ENCODE results near the gene NCK2. TPM values are rescaled to one million over a fixed set of nuclear protein-coding genes. Genes with fewer than 3 reads are reported as not detected.

The NCK2 gene
- total RNA-seq, 1 experiment from 2014 or later = 75.4 TPM

GRCh38 chr2:105858868-105859693 lies 114.4 kb downstream of the NCK2 start:
- DNase-seq (ENCODE audit: low spot score) (no peak), ATAC-seq (no peak)
- POLR2A ChIA-PET = no interaction called here

GRCh38 chr2:105859694-105859951 lies 114.9 kb downstream of the NCK2 start:
- no peak for TF ChIP-seq IRF1 (CRISPR knock-in tag; IDR thresholded peaks at IDR 0.05)
- no peak for TF ChIP-seq JUN (CRISPR knock-in tag; IDR thresholded peaks at IDR 0.05)
- TF ChIP-seq, protein P1, sequence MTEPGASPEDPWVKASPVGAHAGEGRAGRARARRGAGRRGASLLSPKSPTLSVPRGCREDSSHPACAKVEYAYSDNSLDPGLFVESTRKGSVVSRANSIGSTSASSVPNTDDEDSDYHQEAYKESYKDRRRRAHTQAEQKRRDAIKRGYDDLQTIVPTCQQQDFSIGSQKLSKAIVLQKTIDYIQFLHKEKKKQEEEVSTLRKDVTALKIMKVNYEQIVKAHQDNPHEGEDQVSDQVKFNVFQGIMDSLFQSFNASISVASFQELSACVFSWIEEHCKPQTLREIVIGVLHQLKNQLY (CRISPR knock-in tag; IDR thresholded peaks at IDR 0.05) = no peak
- TF ChIP-seq FOXJ3 (CRISPR knock-in tag; IDR thresholded peaks at IDR 0.05; ENCODE audit: borderline replicate concordance) = no peak
- TF ChIP-seq, protein P2, sequence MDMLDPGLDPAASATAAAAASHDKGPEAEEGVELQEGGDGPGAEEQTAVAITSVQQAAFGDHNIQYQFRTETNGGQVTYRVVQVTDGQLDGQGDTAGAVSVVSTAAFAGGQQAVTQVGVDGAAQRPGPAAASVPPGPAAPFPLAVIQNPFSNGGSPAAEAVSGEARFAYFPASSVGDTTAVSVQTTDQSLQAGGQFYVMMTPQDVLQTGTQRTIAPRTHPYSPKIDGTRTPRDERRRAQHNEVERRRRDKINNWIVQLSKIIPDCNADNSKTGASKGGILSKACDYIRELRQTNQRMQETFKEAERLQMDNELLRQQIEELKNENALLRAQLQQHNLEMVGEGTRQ (CRISPR knock-in tag; IDR thresholded peaks at IDR 0.05) = no peak
- TF ChIP-seq ARID4B (CRISPR knock-in tag; IDR thresholded peaks at IDR 0.05; ENCODE audit: borderline replicate concordance) = no peak
- TF ChIP-seq, protein P3, sequence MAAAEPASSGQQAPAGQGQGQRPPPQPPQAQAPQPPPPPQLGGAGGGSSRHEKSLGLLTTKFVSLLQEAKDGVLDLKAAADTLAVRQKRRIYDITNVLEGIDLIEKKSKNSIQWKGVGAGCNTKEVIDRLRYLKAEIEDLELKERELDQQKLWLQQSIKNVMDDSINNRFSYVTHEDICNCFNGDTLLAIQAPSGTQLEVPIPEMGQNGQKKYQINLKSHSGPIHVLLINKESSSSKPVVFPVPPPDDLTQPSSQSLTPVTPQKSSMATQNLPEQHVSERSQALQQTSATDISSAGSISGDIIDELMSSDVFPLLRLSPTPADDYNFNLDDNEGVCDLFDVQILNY (CRISPR knock-in tag; IDR thresholded peaks at IDR 0.05) = no peak
- TF ChIP-seq CDX4 (CRISPR knock-in tag; IDR thresholded peaks at IDR 0.05; ENCODE audit: borderline replicate concordance) = no peak
- no peak for TF ChIP-seq NR1H2 (CRISPR knock-in tag; IDR thresholded peaks at IDR 0.05)
- TF ChIP-seq ZNF317 (CRISPR knock-in tag; IDR thresholded peaks at IDR 0.05; ENCODE audit: borderline replicate concordance, low read depth) = no peak
- TF ChIP-seq FOXP4 (CRISPR knock-in tag; IDR thresholded peaks at IDR 0.05) = no peak
- TF ChIP-seq TEAD1 (CRISPR knock-in tag; IDR thresholded peaks at IDR 0.05) = no peak
- no peaks in the 10 kb centered on the region for H3K9me3 Mint-ChIP-seq
- no peak overlapping the region for H3K27ac Mint-ChIP-seq
- POLR2A ChIA-PET = no interaction called here
- H3K36me3 Mint-ChIP-seq = peaks cover 17% of the 10 kb centered on the region
- no peaks in the 10 kb centered on the region for H3K27me3 Mint-ChIP-seq (ENCODE audit: low read depth)
- no peak overlapping the region for H3K4me3 Mint-ChIP-seq
- H3K4me1 Mint-ChIP-seq = peaks cover 58% of the 10 kb centered on the region
- DNase-seq (ENCODE audit: low spot score) = no peak
- ATAC-seq = no peak
- CTCF ChIA-PET = no interaction called here

More at GRCh38 chr2:105858868-105859693, 114.4 kb downstream of the NCK2 start:
- CTCF ChIA-PET = interaction anchor here (0.6 kb wide), 1 partner anchor 404 kb away, joined by 3 read pairs; no protein-coding TSS in a partner anchor
- Mint-ChIP-seq H3K27me3 (ENCODE audit: low read depth) (no peaks in the 10 kb centered on the region), H3K4me3 (no peak overlapping the region), H3K4me1 (peaks cover 53% of the 10 kb centered on the region), H3K9me3 (no peaks in the 10 kb centered on the region), H3K36me3 (peaks cover 17% of the 10 kb centered on the region), H3K27ac (no peak overlapping the region; the same call in 1 of the 2 replicates)
- TF ChIP-seq ZBTB21 (CRISPR knock-in tag; IDR thresholded peaks at IDR 0.05; ENCODE audit: borderline replicate concordance) (no peak), ZNF671 (CRISPR knock-in tag; IDR thresholded peaks at IDR 0.05) (no peak), NFYB (CRISPR knock-in tag; conservative IDR thresholded peaks at IDR 0.05; ENCODE audit: low read depth) (no peak), SMAD4 (CRISPR knock-in tag; IDR thresholded peaks at IDR 0.05) (no peak), ATF2 (CRISPR knock-in tag; IDR thresholded peaks at IDR 0.05; ENCODE audit: borderline replicate concordance, low read depth) (no peak), ZNF423 (CRISPR knock-in tag; IDR thresholded peaks at IDR 0.05) (no peak), ZNF396 (CRISPR knock-in tag; IDR thresholded peaks at IDR 0.05; ENCODE audit: borderline replicate concordance) (no peak), ATF1 (CRISPR knock-in tag; IDR thresholded peaks at IDR 0.05) (no peak), ZNF138 (CRISPR knock-in tag; conservative IDR thresholded peaks at IDR 0.05) (no peak)
- TF ChIP-seq, protein P4, sequence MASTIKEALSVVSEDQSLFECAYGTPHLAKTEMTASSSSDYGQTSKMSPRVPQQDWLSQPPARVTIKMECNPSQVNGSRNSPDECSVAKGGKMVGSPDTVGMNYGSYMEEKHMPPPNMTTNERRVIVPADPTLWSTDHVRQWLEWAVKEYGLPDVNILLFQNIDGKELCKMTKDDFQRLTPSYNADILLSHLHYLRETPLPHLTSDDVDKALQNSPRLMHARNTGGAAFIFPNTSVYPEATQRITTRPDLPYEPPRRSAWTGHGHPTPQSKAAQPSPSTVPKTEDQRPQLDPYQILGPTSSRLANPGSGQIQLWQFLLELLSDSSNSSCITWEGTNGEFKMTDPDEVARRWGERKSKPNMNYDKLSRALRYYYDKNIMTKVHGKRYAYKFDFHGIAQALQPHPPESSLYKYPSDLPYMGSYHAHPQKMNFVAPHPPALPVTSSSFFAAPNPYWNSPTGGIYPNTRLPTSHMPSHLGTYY (CRISPR knock-in tag; IDR thresholded peaks at IDR 0.05) = no peak

All from WTC11 (cell line).